Raji (cell line): ENCODE data around the gene HIP1.
A peak's percentile ranks its signal among the peaks of the same experiment; 100 is the strongest.

Experiments used
- POLR2A ChIP-seq: IDR thresholded peaks from 2 replicates; pipeline ENCODE4 v1.6.1; 2011; ENCODE audit warnings: low read depth, low read length, control low read depth; ENCODE audit not compliant: insufficient read depth

The HIP1 gene

DNA sequence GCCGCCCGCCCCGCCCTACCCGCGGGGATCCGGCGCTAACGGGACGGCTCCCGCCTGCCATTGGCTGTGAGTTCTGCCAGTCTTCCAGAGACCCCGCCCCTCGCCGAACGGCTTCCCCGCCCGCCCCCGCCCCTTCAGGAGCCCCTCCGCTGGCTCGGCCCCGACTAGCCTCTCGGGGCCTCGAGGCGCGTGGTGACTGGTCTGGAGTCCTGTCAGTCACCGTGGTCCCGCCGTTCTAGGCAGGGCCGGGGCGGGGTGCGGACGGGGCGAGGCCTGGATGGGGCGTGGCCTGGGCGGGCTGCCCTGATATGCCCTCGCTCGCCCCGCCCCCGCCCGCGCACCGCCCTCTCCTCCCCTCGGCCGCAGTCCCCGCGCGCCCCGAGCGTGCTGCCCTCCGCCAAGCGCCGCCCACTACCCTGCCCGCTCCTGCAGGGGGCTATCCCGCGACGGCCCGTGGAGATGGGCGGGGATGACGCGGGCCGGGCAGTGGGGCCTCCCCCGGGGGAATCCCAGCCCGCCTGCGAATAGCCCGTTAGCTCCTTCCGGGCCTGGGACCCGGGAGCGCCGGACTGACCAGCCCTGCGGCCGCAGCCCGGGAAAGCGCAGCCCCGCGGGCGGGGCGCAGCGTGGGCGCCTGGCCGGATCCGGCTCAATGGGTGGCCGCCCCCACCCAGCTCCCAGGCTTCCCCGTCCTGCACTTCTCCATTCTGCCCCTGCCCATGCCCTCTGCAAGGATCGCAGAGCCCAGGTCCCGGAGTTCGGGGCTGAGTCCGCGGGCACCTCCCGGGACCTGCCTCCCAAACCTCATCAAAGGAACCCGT is 444 bp upstream of the HIP1 start:
- peak; percentile 39 for TF ChIP-seq POLR2A

DNA sequence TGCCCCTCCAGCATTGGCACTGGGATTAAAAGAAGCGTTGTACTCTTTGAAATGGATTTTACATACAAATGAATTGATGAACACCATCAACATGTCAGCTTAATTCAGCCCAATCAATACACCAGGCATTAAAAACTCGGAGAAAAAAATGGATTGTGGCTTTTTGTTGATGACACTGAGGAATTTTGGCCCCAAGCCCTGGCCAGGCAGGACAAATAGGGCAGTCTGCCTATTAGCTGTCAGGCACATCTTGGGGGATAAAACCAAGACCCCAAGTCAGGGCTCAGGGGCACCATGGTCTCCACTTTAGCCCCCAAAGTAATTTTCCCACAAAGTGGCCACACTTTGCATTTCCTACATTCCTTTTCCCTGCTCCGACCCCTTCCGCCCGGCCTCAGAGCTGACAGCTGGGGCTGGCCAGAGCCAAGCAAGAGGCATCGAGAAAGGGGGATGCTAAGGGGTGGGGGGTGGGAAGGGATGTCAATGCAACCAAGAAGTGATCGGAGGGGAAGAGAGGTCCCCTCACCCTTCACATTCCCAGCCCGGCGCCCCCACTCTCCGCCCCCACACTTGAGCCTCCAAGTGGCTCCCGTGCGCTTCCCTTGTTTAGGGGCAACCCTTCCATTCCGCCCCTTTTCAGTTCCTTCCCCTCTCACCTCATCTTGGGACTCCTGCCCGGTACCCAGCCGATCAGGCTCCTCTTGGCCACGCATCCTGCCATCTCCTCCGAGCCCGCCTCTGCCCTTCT is 711 bp downstream of the HIP1 start:
- TF ChIP-seq POLR2A: no peak

DNA sequence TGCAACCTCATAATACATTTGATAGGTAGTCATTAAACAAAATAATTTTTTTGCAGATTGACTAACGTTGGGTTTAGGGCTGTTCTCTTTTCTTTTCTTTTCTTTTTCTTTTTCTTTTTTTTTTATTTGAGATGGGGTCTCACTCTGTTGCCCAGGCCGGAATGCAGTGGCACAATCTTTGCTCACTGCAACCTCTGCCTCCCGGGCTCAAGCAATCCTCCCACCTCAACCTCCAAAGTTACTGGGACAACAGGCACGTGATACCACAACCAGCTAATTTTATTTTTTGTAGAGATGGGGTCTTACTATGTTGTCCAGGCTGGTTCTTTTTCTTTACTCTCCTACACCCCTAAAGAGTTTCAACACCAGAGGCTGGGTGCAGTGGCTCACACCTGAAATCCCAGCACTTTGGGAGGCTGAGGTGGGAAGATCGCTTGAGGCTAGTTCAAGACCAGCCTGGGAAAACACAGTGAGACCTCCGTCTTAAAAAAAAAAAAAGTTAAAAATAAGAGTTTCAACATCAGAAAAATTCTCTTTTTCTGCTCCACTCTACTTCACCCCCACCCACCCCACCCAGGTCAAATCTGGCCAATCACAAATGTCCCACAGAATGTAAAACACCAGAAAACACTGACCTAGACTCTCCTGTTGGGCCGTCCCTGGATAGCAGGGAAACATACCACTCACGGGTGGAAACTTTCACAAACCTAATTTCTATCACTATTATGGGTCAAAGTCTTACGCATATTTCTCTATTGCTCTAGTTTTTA is 3.0 kb downstream of the HIP1 start:
- TF ChIP-seq POLR2A: no peak

DNA sequence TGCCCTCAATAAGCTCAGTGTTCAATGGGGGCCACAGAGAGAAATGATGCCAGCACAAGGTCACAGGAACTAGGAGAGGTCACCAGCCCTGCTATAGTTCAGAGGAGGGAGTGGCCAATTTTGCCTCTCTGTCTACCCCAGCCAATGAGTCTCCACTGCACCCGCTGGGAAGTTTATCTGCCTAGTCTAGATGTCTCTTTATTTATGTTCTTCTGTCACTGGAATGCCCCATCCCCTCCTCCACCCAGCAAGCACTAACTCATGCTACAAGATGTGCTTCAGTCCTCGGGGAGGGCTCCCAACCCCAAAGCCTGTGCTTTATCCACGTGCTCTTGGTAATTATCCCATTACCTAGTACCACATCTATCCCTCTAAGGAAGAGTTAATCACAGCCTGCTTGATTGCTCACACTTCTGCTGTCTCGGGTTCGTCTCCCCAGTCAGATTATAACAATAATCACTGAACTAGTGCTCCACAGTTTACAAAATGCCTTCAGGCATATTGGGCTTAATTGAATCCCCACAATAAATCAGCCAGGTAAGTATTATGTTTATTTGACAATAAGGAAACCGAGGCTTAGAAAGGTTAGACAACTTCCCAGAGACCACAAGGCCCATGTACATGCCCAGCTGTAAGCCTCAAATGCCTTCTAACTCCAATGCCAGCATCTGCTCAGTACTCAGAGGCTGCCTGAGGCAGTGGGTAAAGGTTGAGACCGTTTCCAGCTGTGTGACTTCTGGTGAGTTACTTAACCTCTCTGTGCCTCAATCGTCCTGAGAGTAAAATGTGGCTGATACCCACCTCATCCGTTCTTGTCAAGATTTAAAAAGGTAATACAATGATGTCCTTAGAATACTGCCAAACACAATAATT is 3.9 kb downstream of the HIP1 start:
- TF ChIP-seq POLR2A: no peak

- TF ChIP-seq POLR2A: no peak
Measured at GRCh38 chr7:75732764-75733630, 5.7 kb downstream of the HIP1 start.

DNA sequence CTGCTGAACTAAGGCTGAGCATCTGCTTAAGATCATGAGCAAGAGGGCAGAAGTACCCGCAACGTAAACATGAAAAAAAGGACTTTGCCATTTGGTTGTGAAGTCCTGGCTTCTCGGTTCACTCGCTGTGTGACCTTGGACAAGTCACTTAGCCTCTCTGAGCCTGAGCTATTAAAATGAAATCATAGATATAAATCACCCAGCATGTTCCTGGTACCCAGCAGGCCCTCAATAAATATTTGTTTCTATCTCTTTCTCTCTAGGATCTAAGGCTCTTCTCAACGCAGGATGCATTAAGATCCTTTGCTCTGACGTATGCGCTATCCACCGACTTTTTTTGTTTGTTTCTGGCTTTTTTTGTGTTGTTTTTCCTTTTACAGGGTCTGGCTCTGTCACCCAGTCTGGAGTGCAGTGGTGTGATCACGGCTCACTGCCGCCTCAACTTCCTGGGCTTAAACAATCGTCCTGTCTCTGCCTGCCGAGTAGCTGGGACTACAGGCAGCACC is 6.7 kb downstream of the HIP1 start:
- TF ChIP-seq POLR2A: no peak

DNA sequence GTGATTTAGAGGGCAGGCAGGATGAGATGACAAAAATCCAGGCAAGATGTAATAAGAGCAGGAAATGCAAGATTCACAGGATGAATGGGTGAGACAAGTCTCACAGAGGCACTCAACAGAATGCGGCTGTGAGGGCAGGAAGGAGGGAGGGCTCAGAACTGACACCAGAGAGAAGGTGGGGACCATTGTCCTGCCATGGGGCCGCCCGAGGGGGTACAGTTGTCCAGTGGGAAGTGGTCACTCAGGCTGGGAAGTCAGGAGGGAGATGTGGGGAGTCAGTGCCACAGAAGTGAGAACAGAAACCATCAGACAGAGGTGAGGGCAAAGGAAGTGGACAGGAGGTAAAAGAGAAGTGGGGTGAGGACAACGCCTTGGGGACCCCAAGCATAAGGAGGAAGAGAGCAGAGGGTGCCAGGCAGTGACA is 8.9 kb downstream of the HIP1 start:
- TF ChIP-seq POLR2A: no peak

DNA sequence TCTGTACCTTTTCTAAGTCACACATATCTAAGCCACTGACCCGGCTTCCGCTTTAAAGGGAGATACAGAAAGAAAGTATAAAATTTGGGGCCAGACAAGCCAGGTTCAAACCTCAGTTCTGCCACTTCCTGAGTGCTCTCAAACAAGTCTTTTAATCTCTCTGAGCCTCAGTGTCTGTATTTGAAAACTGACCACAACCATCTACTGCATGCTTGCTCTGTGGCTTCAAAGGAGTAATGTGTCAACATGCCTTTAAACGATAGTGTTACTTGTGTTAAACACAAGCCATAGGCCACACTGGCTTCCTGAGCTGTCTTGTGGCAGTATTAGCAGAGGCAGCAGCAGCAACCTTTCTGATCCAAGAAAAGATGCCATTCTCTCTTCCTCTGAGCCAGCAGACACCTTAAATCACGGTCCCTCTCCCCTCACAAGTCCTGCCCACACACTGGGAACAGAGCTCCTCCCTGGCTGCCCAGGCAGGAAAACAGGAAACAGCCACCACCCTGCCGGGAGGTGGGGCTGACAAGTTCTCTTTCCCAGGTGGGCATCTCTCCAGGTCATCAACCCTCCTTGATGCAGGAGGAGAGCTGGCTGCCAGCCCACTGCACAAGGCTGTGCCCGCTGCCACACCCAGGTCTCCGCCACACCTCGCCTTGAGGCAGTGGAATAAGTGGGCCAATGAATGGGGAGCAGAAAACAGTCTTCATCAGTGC is 10.7 kb downstream of the HIP1 start:
- TF ChIP-seq POLR2A: no peak

DNA sequence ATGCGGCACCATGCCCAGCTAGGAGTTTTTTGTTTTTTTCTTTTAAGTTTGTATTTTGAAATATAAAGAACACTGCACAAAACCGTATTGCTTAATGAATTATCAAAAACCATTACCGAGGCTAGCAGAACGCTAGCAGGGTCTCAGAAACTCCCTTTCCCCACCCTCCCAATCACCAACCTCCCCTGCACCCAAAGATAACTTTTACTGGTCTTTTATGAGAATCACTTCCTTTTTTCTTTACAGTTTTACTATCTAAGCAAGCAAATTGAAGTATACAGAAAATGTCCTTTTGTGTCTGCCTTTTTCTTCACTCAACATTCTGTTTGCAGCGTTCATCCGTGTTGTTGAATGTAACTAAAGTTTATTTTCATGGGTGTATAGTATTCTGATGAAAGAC is 13.4 kb downstream of the HIP1 start:
- TF ChIP-seq POLR2A: no peak

DNA sequence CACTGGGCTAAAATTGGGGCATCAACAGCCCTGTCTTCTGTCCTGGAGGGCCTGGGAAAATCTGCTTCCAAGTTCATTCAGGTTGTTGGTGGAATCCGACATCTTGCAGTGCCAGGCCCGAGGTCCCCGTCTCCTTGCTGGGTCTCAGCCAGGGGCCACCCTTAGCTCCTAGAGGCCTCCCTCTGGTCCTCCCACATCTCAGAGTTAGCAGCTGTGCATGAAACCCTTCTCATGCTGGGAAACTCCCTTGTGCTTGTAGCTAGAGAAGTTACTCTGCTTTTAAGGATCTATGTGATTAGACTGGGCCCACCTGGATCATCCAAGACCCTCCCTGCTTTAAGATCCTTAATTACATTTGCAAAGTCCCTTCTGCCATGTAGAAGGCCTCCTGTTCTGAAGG is 15.3 kb downstream of the HIP1 start:
- no peak for TF ChIP-seq POLR2A

GRCh38 chr7:75722373-75722772 is 16.4 kb downstream of the HIP1 start:
- TF ChIP-seq POLR2A: no peak

GRCh38 chr7:75721426-75721825 is 17.3 kb downstream of the HIP1 start:
- TF ChIP-seq POLR2A: no peak

DNA sequence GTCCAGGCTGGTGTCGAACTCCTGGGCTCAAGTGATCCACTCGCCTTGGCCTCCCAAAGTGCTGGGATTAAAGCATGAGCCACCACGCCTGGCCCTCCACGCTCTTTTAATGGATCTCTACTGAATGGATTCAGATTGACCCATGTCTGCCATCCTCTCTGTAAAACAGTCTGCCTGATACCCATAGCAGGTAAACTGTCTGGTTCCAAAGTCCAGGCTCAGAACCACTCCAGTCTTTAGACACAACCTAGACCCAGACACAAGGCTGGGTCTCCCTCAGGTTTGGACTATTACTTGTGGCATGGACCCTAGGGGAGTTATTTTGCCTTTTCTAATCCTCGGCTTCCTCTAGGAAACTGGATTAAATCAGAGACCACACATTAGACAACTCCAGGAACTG is 19.1 kb downstream of the HIP1 start:
- no peak for TF ChIP-seq POLR2A

DNA sequence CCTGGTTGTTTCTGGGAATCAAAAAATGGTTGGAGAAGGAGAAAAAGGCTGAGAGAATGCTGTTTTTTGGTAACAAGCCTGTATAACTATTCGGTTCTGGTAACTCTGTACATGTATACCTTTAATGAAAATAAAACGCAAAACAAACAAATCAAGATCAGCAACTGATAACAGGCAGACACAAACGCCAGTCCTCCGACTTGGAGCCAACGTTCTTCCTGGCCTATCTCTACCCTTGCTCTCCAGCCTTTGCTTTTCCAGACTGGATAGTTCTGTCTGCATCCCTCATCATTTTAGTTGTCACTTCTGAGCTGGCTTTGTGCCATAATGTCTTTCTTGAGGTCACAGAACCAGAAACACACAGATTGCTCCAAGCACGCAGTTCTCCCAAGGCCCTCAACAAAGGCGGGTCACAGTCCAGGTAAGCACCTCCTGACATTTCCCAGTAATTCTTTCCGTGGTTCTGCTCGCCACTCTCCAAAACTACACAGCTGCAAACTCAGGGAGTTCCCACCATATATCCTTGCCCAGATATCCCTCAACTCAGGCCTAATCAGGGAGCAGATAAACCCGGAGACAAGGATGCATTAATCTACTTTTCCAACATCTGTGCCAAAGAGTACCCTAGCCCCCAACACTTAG is 20.2 kb downstream of the HIP1 start:
- no peak for TF ChIP-seq POLR2A
